ENCODE measurements around the gene TACR2.

The TACR2 gene

DNA sequence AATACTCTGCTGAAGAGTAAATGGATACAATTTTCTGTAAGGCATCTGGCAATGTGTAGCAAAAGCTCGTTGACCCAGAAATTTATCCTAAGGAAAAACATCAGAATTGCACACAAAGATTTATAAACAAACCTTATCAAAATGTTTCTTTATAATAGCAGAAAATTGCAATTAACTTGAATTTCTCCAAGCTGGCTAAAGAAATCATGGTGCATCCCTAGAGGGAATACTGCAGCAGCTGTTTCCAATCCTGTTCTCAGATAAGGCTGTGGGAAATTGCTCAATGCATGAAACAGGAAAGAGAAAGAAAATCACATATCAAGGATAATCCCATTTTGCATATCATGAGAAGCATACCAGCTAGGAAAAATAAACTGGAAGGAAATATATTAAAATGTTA is 18.7 kb downstream of the TACR2 start:
- no peak overlapping the region for H3K4me3 ChIP-seq (replicated peaks in 1 of 2; ENCODE audit: low read depth in 2 of 2, low read length in 2 of 2)
- no peak for TF ChIP-seq CTCF (IDR thresholded peaks at IDR 0.05; ENCODE audit: low read depth, low read length)
- DNase-seq (ENCODE audit: low read depth in 2 of 2) = peak; percentile 48 to 85

DNA sequence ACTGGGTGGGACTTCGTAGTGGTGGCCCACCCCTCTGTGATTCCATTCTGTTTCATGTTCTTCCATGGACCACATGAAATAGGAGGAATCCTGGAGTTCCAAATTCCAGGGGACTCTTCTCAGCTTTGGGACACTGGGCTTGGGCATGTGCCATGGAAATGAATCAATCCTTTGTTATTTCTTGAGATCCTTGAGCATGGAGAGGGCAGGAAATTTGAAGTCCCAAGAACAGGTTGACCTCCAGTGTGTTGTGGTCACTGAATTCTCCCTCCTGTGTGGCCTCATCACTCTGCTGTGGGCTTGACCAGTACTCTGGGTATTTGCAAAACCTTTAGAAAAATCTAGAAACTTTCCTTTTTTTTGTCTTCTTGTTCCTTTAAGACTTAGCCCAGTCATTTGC is 22.7 kb downstream of the TACR2 start:
- no peak for TF ChIP-seq CTCF (IDR thresholded peaks at IDR 0.05; ENCODE audit: low read depth, low read length)
- H3K4me3 ChIP-seq (replicated peaks in 1 of 2; ENCODE audit: low read depth in 2 of 2, low read length in 2 of 2) = no peak overlapping the region
- DNase-seq (ENCODE audit: low read depth in 2 of 2) = no peak

DNA sequence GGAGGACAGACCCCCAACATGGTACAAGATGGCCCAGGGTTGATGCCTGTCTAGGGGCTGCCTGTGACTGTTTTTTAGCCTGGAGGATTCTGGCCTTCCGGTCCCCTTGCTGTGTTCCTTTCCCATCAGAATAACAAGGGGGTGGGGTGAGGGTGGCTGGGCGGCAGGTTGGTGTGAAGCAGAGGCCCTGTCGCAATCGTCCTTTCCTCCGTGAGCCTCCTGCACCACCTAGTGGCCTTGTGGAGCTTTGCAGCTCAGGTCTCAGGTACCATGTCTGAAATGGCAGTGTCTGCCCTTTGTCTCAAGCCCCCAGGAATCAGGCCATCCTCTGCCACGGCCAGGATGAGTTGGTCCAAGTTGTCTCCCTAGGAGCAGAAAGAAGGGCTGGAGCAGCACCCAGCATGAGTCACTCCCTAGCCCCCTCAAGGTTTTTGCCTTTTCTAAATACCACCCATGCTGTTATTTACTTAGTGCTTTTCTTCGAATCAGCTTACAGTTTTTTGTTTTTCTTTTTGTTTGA is 24.2 kb downstream of the TACR2 start:
- H3K4me3 ChIP-seq (replicated peaks in 1 of 2; ENCODE audit: low read depth in 2 of 2, low read length in 2 of 2) = no peak overlapping the region
- peak; percentile 98 for TF ChIP-seq CTCF (IDR thresholded peaks at IDR 0.05; ENCODE audit: low read depth, low read length)
- peak; percentile 89 for DNase-seq (ENCODE audit: low read depth in 2 of 2)

GRCh38 chr10:69391158-69391557 is 25.6 kb downstream of the TACR2 start:
- TF ChIP-seq CTCF (IDR thresholded peaks at IDR 0.05; ENCODE audit: low read depth, low read length) = no peak
- no peak for DNase-seq (ENCODE audit: low read depth in 2 of 2)
- H3K4me3 ChIP-seq (replicated peaks in 1 of 2; ENCODE audit: low read depth in 2 of 2, low read length in 2 of 2) = no peak overlapping the region

GRCh38 chr10:69389827-69390490 is 26.8 kb downstream of the TACR2 start:
- no peak overlapping the region for H3K4me3 ChIP-seq (replicated peaks in 1 of 2; ENCODE audit: low read depth in 2 of 2, low read length in 2 of 2)
- peak; percentile 80 to 86 for DNase-seq (ENCODE audit: low read depth in 2 of 2)
- no peak for TF ChIP-seq CTCF (IDR thresholded peaks at IDR 0.05; ENCODE audit: low read depth, low read length)

GRCh38 chr10:69388488-69388887 is 28.2 kb downstream of the TACR2 start:
- DNase-seq (ENCODE audit: low read depth in 2 of 2) = no peak
- TF ChIP-seq CTCF (IDR thresholded peaks at IDR 0.05; ENCODE audit: low read depth, low read length) = no peak
- H3K4me3 ChIP-seq (replicated peaks in 1 of 2; ENCODE audit: low read depth in 2 of 2, low read length in 2 of 2) = no peak overlapping the region

DNA sequence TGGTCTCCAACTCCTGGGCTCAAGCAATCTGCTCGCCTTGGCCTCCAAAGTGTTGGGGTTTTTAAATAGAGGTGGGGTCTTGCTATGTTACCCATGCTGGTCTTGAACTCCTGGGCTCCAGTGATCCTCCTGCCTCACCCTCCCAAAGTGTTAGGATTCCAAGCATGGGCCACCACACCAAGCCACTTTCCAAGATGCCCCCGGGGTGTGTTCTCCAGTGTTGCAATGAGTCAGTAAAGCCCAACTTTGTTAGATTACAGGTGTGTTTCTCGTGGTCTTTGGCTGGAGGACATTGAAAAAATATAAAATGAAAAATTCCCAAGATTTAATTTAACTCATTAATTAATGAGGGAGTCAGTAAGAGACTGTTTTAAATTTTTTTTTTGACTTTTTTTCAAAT is 29.2 kb downstream of the TACR2 start:
- no peak for DNase-seq (ENCODE audit: low read depth in 2 of 2)
- no peak for TF ChIP-seq CTCF (IDR thresholded peaks at IDR 0.05; ENCODE audit: low read depth, low read length)
- H3K4me3 ChIP-seq (replicated peaks in 1 of 2; ENCODE audit: low read depth in 2 of 2, low read length in 2 of 2) = no peak overlapping the region

Data from cardiac fibroblast (primary cell).